ENCODE results near the gene CD3D.

DNA sequence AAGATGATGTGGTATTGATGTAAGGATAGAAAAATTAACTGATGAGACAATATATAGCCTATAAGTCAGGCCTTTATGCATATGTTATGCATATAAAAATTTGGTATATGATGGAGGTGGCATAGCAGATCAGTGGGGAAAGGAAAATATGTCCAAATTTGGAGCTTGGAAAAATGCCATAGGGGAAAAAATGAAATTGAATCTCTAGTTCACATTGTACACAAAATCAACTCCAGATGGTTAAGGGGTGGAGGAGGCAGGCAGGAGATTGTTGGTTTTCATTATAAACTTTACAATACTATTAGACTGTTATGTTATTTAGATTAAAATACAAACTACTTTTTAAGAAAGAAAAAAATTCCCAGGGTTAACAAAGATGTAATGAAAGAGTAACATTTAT is 53.1 kb downstream of the CD3D start:
- TF ChIP-seq POLR2A (IDR thresholded peaks at IDR 0.05): no peak
- TF ChIP-seq, protein P1, sequence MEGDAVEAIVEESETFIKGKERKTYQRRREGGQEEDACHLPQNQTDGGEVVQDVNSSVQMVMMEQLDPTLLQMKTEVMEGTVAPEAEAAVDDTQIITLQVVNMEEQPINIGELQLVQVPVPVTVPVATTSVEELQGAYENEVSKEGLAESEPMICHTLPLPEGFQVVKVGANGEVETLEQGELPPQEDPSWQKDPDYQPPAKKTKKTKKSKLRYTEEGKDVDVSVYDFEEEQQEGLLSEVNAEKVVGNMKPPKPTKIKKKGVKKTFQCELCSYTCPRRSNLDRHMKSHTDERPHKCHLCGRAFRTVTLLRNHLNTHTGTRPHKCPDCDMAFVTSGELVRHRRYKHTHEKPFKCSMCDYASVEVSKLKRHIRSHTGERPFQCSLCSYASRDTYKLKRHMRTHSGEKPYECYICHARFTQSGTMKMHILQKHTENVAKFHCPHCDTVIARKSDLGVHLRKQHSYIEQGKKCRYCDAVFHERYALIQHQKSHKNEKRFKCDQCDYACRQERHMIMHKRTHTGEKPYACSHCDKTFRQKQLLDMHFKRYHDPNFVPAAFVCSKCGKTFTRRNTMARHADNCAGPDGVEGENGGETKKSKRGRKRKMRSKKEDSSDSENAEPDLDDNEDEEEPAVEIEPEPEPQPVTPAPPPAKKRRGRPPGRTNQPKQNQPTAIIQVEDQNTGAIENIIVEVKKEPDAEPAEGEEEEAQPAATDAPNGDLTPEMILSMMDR (IDR thresholded peaks at IDR 0.05): no peak
- TF ChIP-seq POLR2AphosphoS5 (IDR thresholded peaks at IDR 0.05): no peak
